Measurements from ENCODE around the gene SMOC2.

The SMOC2 gene

GRCh38 chr6:168400037-168400436, 40.9 kb upstream of the SMOC2 start:
- H3K4me3 ChIP-seq (ENCODE audit: low read depth, low read length), result no peak overlapping the region
- no peak for TF ChIP-seq CTCF (IDR thresholded peaks at IDR 0.05; ENCODE audit: insufficient read depth, low read depth, low read length, missing control alignments)
- no peak for DNase-seq (ENCODE audit: low read depth)

- TF ChIP-seq CTCF (IDR thresholded peaks at IDR 0.05; ENCODE audit: insufficient read depth, low read depth, low read length, missing control alignments), result no peak
- DNase-seq (ENCODE audit: low read depth), result no peak
- H3K4me3 ChIP-seq (ENCODE audit: low read depth, low read length), result no peak overlapping the region
These were observed 37.5 kb upstream of the SMOC2 start for GRCh38 chr6:168403370-168404005.

GRCh38 chr6:168404560-168404959, 36.4 kb upstream of the SMOC2 start:
- no peak for TF ChIP-seq CTCF (IDR thresholded peaks at IDR 0.05; ENCODE audit: insufficient read depth, low read depth, low read length, missing control alignments)
- no peak overlapping the region for H3K4me3 ChIP-seq (ENCODE audit: low read depth, low read length)
- no peak for DNase-seq (ENCODE audit: low read depth)

- no peak overlapping the region for H3K4me3 ChIP-seq (ENCODE audit: low read depth, low read length)
- no peak for TF ChIP-seq CTCF (IDR thresholded peaks at IDR 0.05; ENCODE audit: insufficient read depth, low read depth, low read length, missing control alignments)
- DNase-seq (ENCODE audit: low read depth), result no peak
These were observed 33.1 kb upstream of the SMOC2 start for GRCh38 chr6:168407842-168408241.

- TF ChIP-seq CTCF (IDR thresholded peaks at IDR 0.05; ENCODE audit: insufficient read depth, low read depth, low read length, missing control alignments), result no peak
- no peak for DNase-seq (ENCODE audit: low read depth)
- H3K4me3 ChIP-seq (ENCODE audit: low read depth, low read length), result no peak overlapping the region
These were observed 32.4 kb upstream of the SMOC2 start for GRCh38 chr6:168408504-168409136.

GRCh38 chr6:168410035-168410434, 30.9 kb upstream of the SMOC2 start:
- TF ChIP-seq CTCF (IDR thresholded peaks at IDR 0.05; ENCODE audit: insufficient read depth, low read depth, low read length, missing control alignments), result no peak
- DNase-seq (ENCODE audit: low read depth), result no peak

GRCh38 chr6:168410554-168411011, 30.4 kb upstream of the SMOC2 start:
- DNase-seq (ENCODE audit: low read depth), result no peak
- TF ChIP-seq CTCF (IDR thresholded peaks at IDR 0.05; ENCODE audit: insufficient read depth, low read depth, low read length, missing control alignments), result no peak
- no peak overlapping the region for H3K4me3 ChIP-seq (ENCODE audit: low read depth, low read length)

More at GRCh38 chr6:168410035-168410434, 30.9 kb upstream of the SMOC2 start:
- no peak overlapping the region for H3K4me3 ChIP-seq (ENCODE audit: low read depth, low read length)

All from GM12865 (cell line).